Type B pancreatic cell (in vitro differentiated cells): ENCODE data around the gene BGN. TPM values are rescaled to one million over a fixed set of nuclear protein-coding genes. Genes with fewer than 3 reads are reported as not detected.

Source experiments
- DNase-seq: peaks from one replicate; pipeline ENCODE4 v3.0.0; 2021; ENCODE audit warnings: mixed read lengths; ENCODE audit not compliant: unreplicated experiment; ENCODE audit errors: extremely low spot score
- H3K27ac Mint-ChIP-seq: 2 replicates; pipeline ENCODE4 v1.8.0; 2021; ENCODE audit warnings: mild to moderate bottlenecking, mixed read lengths
- H3K27me3 Mint-ChIP-seq: 2 replicates; pipeline ENCODE4 v1.8.0; 2021; ENCODE audit warnings: mixed read lengths
- H3K36me3 Mint-ChIP-seq: 2 replicates; pipeline ENCODE4 v1.8.0; 2021; ENCODE audit warnings: mixed read lengths
- H3K4me1 Mint-ChIP-seq: one replicate; pipeline ENCODE4 v1.8.0; 2021; ENCODE audit warnings: mixed read lengths; ENCODE audit not compliant: unreplicated experiment
- H3K4me3 Mint-ChIP-seq: 2 replicates; pipeline ENCODE4 v1.8.0; 2021; ENCODE audit warnings: mild to moderate bottlenecking, mixed read lengths
- H3K9me3 Mint-ChIP-seq: 2 replicates; pipeline ENCODE4 v1.8.0; 2021; ENCODE audit warnings: mixed read lengths
- CTCF ChIP-seq: fragments of 200-600 bp; sonication (generic); conservative IDR thresholded peaks from 2 replicates; pipeline ENCODE4 v1.5.0; 2021; ENCODE audit warnings: antibody characterized with exemption, mild to moderate bottlenecking
- total RNA-seq: library from RNA; stranded (reverse); gene quantifications from 2 replicates; pipeline ENCODE4 v1.2.1, GENCODE V29; 2021; ENCODE audit warnings: low replicate concordance

BGN gene
- total RNA-seq, 1 donor from 2014 or later = 29.6 TPM

GRCh38 chrX:153475271-153475670 is 19.5 kb upstream of the BGN start:
- H3K4me1 Mint-ChIP-seq = peaks cover 4% of the 10 kb centered on the region
- DNase-seq = no peak
- H3K27ac Mint-ChIP-seq = peak overlapping the region; percentile 97

GRCh38 chrX:153475751-153476281 is 19.0 kb upstream of the BGN start:
- H3K27ac Mint-ChIP-seq = peak overlapping the region; percentile 97
- peaks cover 4% of the 10 kb centered on the region for H3K4me1 Mint-ChIP-seq
- H3K4me3 Mint-ChIP-seq = peak overlapping the region; percentile 82
- DNase-seq = no peak
- no peaks in the 10 kb centered on the region for H3K9me3 Mint-ChIP-seq
- no peaks in the 10 kb centered on the region for H3K36me3 Mint-ChIP-seq
- no peaks in the 10 kb centered on the region for H3K27me3 Mint-ChIP-seq
- TF ChIP-seq CTCF = no peak

More at GRCh38 chrX:153475271-153475670, 19.5 kb upstream of the BGN start:
- Mint-ChIP-seq H3K4me3 (no peak overlapping the region), H3K27me3 (no peaks in the 10 kb centered on the region), H3K36me3 (no peaks in the 10 kb centered on the region), H3K9me3 (no peaks in the 10 kb centered on the region)
- no peak for TF ChIP-seq CTCF

GRCh38 chrX:153476666-153477363 is 18.0 kb upstream of the BGN start:
- DNase-seq = no peak
- no peaks in the 10 kb centered on the region for H3K9me3 Mint-ChIP-seq
- peak overlapping the region; percentile 97 for H3K27ac Mint-ChIP-seq

GRCh38 chrX:153477364-153477857 is 17.4 kb upstream of the BGN start:
- H3K27me3 Mint-ChIP-seq = no peaks in the 10 kb centered on the region
- no peak for TF ChIP-seq CTCF
- no peak overlapping the region for H3K4me3 Mint-ChIP-seq
- H3K27ac Mint-ChIP-seq = no peak overlapping the region
- H3K36me3 Mint-ChIP-seq = no peaks in the 10 kb centered on the region
- no peaks in the 10 kb centered on the region for H3K9me3 Mint-ChIP-seq
- DNase-seq = no peak
- H3K4me1 Mint-ChIP-seq = peaks cover 4% of the 10 kb centered on the region

More at GRCh38 chrX:153476666-153477363, 18.0 kb upstream of the BGN start:
- no peaks in the 10 kb centered on the region for H3K27me3 Mint-ChIP-seq
- H3K36me3 Mint-ChIP-seq = no peaks in the 10 kb centered on the region
- TF ChIP-seq CTCF = no peak
- peaks cover 4% of the 10 kb centered on the region for H3K4me1 Mint-ChIP-seq
- no peak overlapping the region for H3K4me3 Mint-ChIP-seq

- H3K4me3 Mint-ChIP-seq = no peak overlapping the region
- no peak for TF ChIP-seq CTCF
- H3K9me3 Mint-ChIP-seq = no peaks in the 10 kb centered on the region
- H3K4me1 Mint-ChIP-seq = peaks cover 4% of the 10 kb centered on the region
- no peak overlapping the region for H3K27ac Mint-ChIP-seq
- H3K36me3 Mint-ChIP-seq = no peaks in the 10 kb centered on the region
- DNase-seq = no peak
- H3K27me3 Mint-ChIP-seq = no peaks in the 10 kb centered on the region
Measured at GRCh38 chrX:153477901-153478300, 16.9 kb upstream of the BGN start.
